ENCODE results near the gene AFTPH.

AFTPH gene

GRCh38 chr2:64612575-64613195 lies 88.6 kb downstream of the AFTPH start:
- DNase-seq (ENCODE audit: low read depth in 2 of 2) = no peak

DNA sequence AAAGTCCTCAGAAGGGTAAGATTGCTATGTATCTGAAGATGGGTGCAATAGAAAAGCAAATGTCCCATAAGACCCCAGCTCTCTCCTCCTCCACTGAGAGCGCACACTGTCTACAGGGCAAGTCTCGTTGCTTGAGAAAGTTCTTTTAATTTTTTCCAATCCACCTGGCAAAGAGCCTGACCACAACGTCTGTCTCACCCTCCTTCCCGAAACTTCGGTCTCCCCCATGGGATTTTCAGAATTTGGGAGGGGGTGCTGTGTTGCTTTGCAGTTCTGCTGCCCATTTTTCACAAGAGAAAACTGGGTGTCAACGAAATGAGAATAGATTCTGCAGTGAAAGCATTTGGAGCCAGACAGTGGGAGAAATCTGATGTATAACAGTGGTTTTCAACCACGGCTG lies 89.1 kb downstream of the AFTPH start:
- peak; percentile 93 to 94 for DNase-seq (ENCODE audit: low read depth in 2 of 2)

DNA sequence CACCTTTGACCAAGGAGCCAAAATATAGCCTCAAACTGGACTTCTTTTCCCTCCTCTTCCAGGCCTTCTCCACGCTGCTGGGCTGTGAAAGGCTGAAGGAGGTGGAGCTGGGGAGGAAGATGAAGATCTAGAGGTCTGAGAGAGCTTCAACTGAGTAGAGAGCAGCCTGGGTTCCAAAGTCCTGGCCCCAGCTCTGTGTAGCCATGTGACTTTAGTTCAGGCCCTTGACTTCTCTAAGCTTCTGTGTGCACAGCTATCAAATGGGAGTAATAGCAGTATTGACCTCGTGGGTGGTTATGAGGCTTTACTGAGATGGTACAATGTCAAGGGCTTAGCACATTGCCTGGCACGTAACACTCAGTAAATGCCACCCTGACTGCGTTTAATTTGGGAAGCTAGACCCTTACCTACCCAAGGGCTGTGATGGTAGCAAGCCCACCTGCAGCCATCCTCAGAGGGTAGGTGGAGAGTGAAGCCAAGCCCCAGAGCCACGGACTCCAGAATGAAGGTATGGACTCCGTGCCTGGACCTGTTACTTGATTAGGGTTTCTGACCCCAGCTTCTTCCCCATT lies 91.2 kb downstream of the AFTPH start:
- DNase-seq (ENCODE audit: low read depth in 2 of 2) = no peak

DNA sequence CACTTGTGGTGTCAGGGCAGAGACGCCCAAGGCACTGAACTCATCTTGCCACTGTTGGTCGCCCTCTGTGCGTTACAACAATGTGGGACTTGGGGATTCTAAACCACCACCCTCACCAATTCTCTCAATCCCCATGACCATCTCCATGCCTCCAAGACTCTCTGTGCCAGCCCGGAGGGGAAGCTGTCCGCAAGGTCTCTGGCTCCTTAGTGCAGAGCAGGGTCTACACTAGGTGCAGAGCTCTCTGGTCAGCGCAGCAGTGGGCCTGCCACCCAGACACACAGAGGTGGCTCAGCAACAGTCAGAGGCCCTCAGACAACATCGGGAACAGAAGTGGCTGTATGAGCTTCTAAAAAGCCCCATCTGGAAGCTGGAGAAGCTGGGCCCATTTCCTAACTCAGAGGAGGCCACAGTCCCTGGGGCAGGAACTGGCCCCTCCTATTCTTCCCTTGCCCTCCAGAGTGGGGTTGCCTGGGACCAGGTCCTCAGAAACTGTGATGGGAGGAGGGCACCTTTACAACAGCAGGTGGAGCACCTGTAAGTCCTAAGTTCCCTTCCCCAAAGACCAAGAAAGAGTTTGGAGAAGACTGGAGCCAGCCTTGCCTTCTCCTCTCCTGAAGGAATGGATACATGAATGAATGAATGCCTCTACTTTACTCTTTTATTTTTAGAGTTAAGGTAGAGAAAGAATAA lies 91.9 kb downstream of the AFTPH start:
- no peak for DNase-seq (ENCODE audit: low read depth in 2 of 2)

- DNase-seq (ENCODE audit: low read depth in 2 of 2) = no peak
Measured at GRCh38 chr2:64617631-64618151, 93.6 kb downstream of the AFTPH start.

- no peak for DNase-seq (ENCODE audit: low read depth in 2 of 2)
Measured at GRCh38 chr2:64620661-64621060, 96.5 kb downstream of the AFTPH start.

- no peak for DNase-seq (ENCODE audit: low read depth in 2 of 2)
Measured at GRCh38 chr2:64622443-64623241, 98.5 kb downstream of the AFTPH start.

- DNase-seq (ENCODE audit: low read depth in 2 of 2) = no peak
Measured at GRCh38 chr2:64623242-64623850, 99.2 kb downstream of the AFTPH start.

DNA sequence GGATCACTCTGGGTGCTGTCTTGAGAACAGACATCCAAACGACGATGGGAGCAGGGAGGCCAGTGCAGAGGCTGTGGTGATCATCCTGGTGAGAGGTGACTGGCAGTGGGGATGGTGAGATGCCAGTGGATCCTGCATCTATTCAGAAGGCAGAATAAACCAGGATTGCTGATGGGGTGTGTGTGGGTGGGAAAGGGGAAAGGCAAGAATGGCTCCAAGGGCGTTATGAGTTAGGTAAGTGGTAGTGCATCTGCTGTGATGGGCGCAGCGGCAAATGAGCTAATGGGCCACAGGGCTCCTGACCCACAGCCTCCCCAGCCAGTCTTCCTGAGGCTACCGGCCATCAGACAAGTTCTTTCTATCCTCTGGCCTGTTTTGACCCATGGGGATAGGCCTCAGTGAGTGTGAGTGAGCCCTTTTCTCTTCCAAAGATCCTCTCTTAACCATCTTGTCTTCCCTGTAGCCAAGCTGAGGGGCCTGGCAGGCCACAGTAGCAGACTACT lies 100.0 kb downstream of the AFTPH start:
- DNase-seq (ENCODE audit: low read depth in 2 of 2) = no peak

GRCh38 chr2:64624862-64625261 lies 100.7 kb downstream of the AFTPH start:
- DNase-seq (ENCODE audit: low read depth in 2 of 2) = no peak

DNA sequence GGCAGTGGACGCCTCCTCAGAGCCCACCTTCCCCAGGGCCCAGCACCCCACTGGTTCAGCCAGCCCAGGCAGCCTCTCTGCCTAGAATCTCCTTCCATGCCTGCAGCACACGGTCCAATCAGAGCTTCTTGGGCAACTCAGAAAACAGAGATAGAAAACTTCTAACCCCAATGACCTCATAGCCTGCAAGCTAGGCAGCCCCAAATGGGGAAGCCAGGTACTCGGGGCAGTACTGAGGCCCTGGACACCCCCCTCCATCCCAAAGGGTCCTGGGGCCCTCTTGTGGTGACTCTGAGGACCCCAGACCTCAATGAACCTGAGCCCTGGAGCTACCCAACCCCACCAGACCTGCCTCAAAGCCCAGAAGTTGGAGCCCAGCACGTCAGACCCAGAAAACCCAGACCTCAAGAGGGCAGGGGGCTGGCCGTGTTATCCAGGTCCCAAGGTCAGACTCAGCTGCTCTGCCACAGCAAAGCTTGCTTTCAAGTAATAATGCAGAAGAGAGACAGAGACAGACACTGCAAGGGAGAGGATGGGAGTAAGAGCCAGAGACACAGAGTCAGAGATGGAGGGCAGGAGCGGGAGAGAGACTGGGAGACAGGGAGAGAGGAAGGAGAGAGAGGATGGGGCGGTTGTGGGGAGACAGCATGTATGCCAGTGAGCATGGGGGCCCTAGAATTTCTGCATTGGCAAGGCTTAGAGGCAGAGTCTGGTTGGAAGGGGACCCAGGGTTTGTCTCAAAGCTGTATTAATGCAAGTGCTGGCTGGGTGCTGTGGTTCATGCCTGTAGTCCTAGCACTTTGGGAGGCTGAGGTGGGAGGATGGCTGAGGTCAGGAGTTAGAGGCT lies 101.4 kb downstream of the AFTPH start:
- no peak for DNase-seq (ENCODE audit: low read depth in 2 of 2)

GRCh38 chr2:64626146-64626809 lies 102.2 kb downstream of the AFTPH start:
- DNase-seq (ENCODE audit: low read depth in 2 of 2) = no peak

DNA sequence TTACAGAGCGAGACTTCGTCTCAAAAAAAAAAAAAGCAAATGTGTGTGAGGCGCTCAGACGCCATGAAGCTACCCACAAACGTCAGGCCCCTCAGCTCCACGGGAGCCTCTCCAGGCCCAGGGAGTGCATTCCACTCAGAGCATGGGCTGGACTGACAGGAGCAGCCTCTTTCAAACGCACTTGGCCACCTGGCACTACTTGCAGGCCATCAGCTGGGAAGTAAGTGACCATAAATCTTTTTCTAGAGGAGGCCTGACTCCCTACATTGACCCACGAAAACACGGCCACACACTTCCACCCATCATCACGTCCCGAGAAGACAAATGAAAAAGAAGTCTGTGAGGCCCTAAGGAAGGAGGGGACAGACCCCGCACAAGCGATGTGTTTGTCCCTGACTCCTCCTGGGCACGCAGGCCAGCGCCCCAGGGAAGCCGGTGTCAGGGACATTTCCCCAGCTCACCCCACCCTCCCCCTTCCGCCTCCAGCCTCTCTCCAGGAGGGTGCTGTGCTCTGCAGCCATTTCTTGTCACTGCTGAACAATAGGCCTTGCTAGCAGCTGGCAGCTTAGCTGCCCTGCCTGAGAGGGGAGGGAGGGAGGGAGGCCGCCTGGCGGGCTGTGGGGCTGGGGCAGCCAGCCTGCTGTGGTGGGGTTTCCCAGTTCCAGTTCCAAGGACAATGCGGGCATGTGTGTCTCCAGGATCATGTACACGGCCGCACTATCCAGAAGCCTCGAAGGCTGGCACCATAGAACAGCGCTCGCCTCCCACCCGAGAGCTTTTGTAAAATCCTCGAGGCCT lies 103.0 kb downstream of the AFTPH start:
- no peak for DNase-seq (ENCODE audit: low read depth in 2 of 2)

- no peak for DNase-seq (ENCODE audit: low read depth in 2 of 2)
Measured at GRCh38 chr2:64627860-64628841, 104.0 kb downstream of the AFTPH start.

DNA sequence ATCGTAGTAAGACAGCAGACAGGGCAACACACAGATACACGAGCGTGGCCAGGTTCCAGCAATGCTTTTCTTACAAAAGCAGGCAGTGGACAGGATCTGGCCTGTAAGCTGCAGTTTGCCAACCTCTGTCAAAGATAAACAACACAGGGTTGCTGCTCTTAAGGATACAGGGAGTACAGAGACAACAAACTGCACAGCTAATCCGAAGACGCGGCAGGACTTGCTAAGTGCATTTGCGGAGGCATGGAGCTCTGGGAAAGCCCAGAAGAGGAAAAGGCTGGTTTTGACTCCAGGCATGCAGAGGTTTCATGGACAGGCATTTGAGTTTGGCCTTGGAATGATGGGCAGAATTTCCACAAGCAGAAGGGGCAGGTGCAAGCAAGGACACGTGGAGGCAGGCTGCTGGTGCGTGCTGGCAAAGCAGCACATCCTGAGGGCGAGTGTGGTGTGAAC lies 105.2 kb downstream of the AFTPH start:
- DNase-seq (ENCODE audit: low read depth in 2 of 2) = no peak

GRCh38 chr2:64629875-64630274 lies 105.7 kb downstream of the AFTPH start:
- no peak for DNase-seq (ENCODE audit: low read depth in 2 of 2)

DNA sequence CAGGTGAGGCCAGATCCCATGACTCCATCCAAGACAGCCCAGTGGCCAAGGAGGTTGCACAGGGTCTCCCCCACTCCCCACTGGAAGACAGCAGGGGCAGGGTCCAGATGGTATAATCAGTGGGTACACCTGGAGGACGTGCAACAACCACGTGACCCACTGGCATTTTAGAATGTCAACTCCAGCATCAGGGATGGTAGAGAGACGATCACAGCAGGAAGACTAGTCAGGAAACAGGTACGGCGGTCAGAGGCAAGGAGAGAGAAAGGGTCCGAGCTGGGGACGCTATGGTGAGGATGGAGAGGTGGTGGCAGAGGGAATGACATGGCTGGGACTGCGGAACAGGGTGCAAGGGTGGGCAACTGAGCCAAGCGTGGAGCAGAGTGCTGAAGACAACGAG lies 106.6 kb downstream of the AFTPH start:
- no peak for DNase-seq (ENCODE audit: low read depth in 2 of 2)

- DNase-seq (ENCODE audit: low read depth in 2 of 2) = no peak
Measured at GRCh38 chr2:64631771-64632170, 107.6 kb downstream of the AFTPH start.
